Panc1 (cell line): ENCODE results near the gene UQCRFS1. TPM values are rescaled to one million over a fixed set of nuclear protein-coding genes. Genes with fewer than 3 reads are reported as not detected.

ENCODE experiments used
- ATAC-seq: fragments of 200-7000 bp; cut with Tn5 transposase; 2 replicates; pipeline ENCODE4 v1.9.1; 2020; ENCODE audit warnings: mild to moderate bottlenecking, moderate library complexity
- BruUV-seq: library from RNA; stranded (reverse); fragments of 400-500 nt; replicated peaks from 2 replicates; lab custom pipeline; 2021; lab: Mats Ljungman, UMichigan
- CTCF ChIA-PET: fragments of 300-600 bp; sonication (Branson Sonifier 250); formaldehyde crosslinking; loops from one replicate; lab custom pipeline; 2022; ENCODE audit warnings: antibody characterized with exemption; lab: Charles Lee
- POLR2A ChIA-PET: fragments of 300-600 bp; sonication (Branson Sonifier 250); formaldehyde crosslinking; loops from one replicate; lab custom pipeline; 2022; ENCODE audit warnings: antibody characterized with exemption; lab: Charles Lee
- DNase-seq: peaks from one replicate; pipeline ENCODE4 v3.0.0-alpha.2; 2010; ENCODE audit warnings: low read depth, low spot score
- H3K27ac ChIP-seq: 2 replicates; pipeline ENCODE4 v1.5.1; 2011; ENCODE audit warnings: mild to moderate bottlenecking, low read length, inconsistent platforms
- H3K27me3 ChIP-seq: fragments of 200-500 bp; sonication (Bioruptor generic); 2 replicates; pipeline ENCODE4 v1.6.0; 2014; ENCODE audit warnings: low read length, inconsistent platforms; ENCODE audit not compliant: control insufficient read depth, insufficient read depth
- H3K36me3 ChIP-seq: fragments of 200-500 bp; sonication (Bioruptor generic); 2 replicates; pipeline ENCODE4 v1.5.1; 2014; ENCODE audit warnings: inconsistent platforms, mild to moderate bottlenecking, low read length, moderate library complexity; ENCODE audit not compliant: control insufficient read depth, insufficient read depth
- H3K4me1 ChIP-seq: 2 replicates; pipeline ENCODE4 v1.5.1; 2011; ENCODE audit warnings: inconsistent platforms, mild to moderate bottlenecking, low read length, moderate library complexity; ENCODE audit not compliant: control insufficient read depth, insufficient read depth
- H3K4me3 ChIP-seq, 2 experiments: 2 replicates each; pipeline ENCODE4 v1.5.1; 2011 to 2012; ENCODE audit warnings: low read depth in 2 of 2, low read length in 2 of 2, mild to moderate bottlenecking in 2 of 2, inconsistent platforms in 1 of 2, moderate library complexity in 1 of 2
- H3K9me3 ChIP-seq: fragments of 200-500 bp; sonication (Bioruptor generic); 2 replicates; pipeline ENCODE4 v1.5.1; 2014; ENCODE audit warnings: low read depth, mild to moderate bottlenecking, inconsistent platforms, low read length, moderate library complexity; ENCODE audit not compliant: control insufficient read depth, insufficient read depth
- CTCF ChIP-seq: fragments of 450-650 bp; IDR thresholded peaks from 2 replicates; pipeline ENCODE4 v1.5.1; 2017; ENCODE audit warnings: mild to moderate bottlenecking
- POLR2AphosphoS5 ChIP-seq: IDR thresholded peaks from 2 replicates; pipeline ENCODE4 v1.6.1; 2012; ENCODE audit warnings: mild to moderate bottlenecking, low read depth, low read length, moderate library complexity
- REST ChIP-seq, 2 experiments: IDR thresholded peaks; 2 replicates each; pipeline ENCODE4 v1.6.1; 2011 to 2012; ENCODE audit warnings: low read depth in 2 of 2, control low read depth in 1 of 2, low read length in 1 of 2, mild to moderate bottlenecking in 1 of 2, moderate library complexity in 1 of 2; ENCODE audit not compliant: insufficient read depth in 1 of 2
- SIN3A ChIP-seq: IDR thresholded peaks from 2 replicates; pipeline ENCODE4 v1.6.1; 2012; ENCODE audit warnings: low read depth, mild to moderate bottlenecking, low read length, moderate library complexity, borderline replicate concordance; ENCODE audit not compliant: insufficient read depth
- TCF7L2 ChIP-seq: IDR thresholded peaks from 2 replicates; pipeline ENCODE4 v1.6.1; 2011; ENCODE audit warnings: mild to moderate bottlenecking, low read depth, low read length, inconsistent platforms
- in situ Hi-C: cut with HindIII; loops from 2 replicates; pipeline ENCODE4 v1.10.0; 2016; ENCODE audit warnings: low sequenced_read_pairs, low pct_unique_long_range_greater_than_20kb
- intact Hi-C: fragments of 100-400 bp; cut with micrococcal nuclease; formaldehyde crosslinking; loops from one replicate; pipeline ENCODE4 v1.10.0; 2022; ENCODE audit not compliant: unreplicated experiment
- total RNA-seq: library from RNA; stranded (reverse); gene quantifications from one replicate; pipeline ENCODE4 v1.2.1, GENCODE V29; 2021; ENCODE audit not compliant: unreplicated experiment

The UQCRFS1 gene
- total RNA-seq, 1 experiment from 2014 or later = 70.0 TPM

GRCh38 chr19:29193155-29193554 lies 19.8 kb downstream of the UQCRFS1 start:
- Histone ChIP-seq H3K27ac (no peak overlapping the region), H3K4me3 (no peak overlapping the region), H3K9me3 (no peaks in the 10 kb centered on the region), H3K36me3 (no peaks in the 10 kb centered on the region), H3K4me1 (no peaks in the 10 kb centered on the region), H3K27me3 (0 out of 2 replicates have a peak, but pooled peaks cover 2% of the 10 kb centered on the region)
- no TSS peak for BruUV-seq
- POLR2A ChIA-PET = interaction anchor here (0.6 kb wide), 1 partner anchor 260 kb away, joined by 3 read pairs; no protein-coding TSS in a partner anchor
- in situ Hi-C loops (no loop called here), intact Hi-C loops (no loop called here)
- CTCF ChIA-PET = no interaction called here
- no peak for TF ChIP-seq POLR2AphosphoS5
- no peak for TF ChIP-seq TCF7L2
- TF ChIP-seq REST (IDR thresholded peaks at IDR 0.05; ENCODE audit: insufficient read depth in 1 of 2, low read depth in 2 of 2, low read length in 1 of 2) = no peak
- TF ChIP-seq CTCF = no peak
- TF ChIP-seq SIN3A = no peak
- DNase-seq = no peak
- no peak for ATAC-seq

- BruUV-seq = no TSS peak
Measured at GRCh38 chr19:29191005-29191404, 21.9 kb downstream of the UQCRFS1 start.

More at GRCh38 chr19:29191005-29191404, 21.9 kb downstream of the UQCRFS1 start:
- TF ChIP-seq CTCF = no peak
- no peak for TF ChIP-seq SIN3A
- no peak for TF ChIP-seq TCF7L2
- no peak for TF ChIP-seq REST (IDR thresholded peaks at IDR 0.05; ENCODE audit: insufficient read depth in 1 of 2, low read depth in 2 of 2, low read length in 1 of 2)
- TF ChIP-seq POLR2AphosphoS5 = no peak
- ATAC-seq = no peak
- intact Hi-C loops (no loop called here), in situ Hi-C loops (no loop called here)
- Histone ChIP-seq H3K27me3 (peaks cover 5% of the 10 kb centered on the region; the same call in 1 of the 2 replicates), H3K27ac (no peak overlapping the region), H3K36me3 (no peaks in the 10 kb centered on the region), H3K4me1 (no peaks in the 10 kb centered on the region), H3K9me3 (no peaks in the 10 kb centered on the region), H3K4me3 (no peak overlapping the region)
- POLR2A ChIA-PET = no interaction called here
- CTCF ChIA-PET = no interaction called here
- no peak for DNase-seq
